HG02938 (cell line): Measurements from ENCODE around the gene METTL17.

ENCODE experiments used
- ATAC-seq: cut with Tn5 transposase; IDR thresholded peaks from one replicate; pipeline ENCODE4 v1.9.1; 2021; ENCODE audit warnings: mild to moderate bottlenecking, moderate library complexity; ENCODE audit not compliant: unreplicated experiment

The METTL17 gene

GRCh38 chr14:21041676-21042433, 52.1 kb downstream of the METTL17 start, which contains the start of gene RNASE7:
Gene RNASE7 (plus strand): TSS chr14:21042362. CDS start chr14:21042993, 631 bp downstream.
- no peak for ATAC-seq

DNA sequence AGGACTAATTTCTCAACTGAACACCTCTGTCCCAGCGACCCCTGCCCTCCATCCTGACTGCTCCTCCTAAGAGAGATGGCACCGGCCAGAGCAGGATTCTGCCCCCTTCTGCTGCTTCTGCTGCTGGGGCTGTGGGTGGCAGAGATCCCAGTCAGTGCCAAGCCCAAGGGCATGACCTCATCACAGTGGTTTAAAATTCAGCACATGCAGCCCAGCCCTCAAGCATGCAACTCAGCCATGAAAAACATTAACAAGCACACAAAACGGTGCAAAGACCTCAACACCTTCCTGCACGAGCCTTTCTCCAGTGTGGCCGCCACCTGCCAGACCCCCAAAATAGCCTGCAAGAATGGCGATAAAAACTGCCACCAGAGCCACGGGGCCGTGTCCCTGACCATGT, 53.1 kb downstream of the METTL17 start:
- no peak for ATAC-seq

GRCh38 chr14:21043387-21043973, 53.7 kb downstream of the METTL17 start:
- ATAC-seq = no peak

GRCh38 chr14:21043974-21044618, 54.3 kb downstream of the METTL17 start:
- no peak for ATAC-seq
